ENCODE data around the gene KHDC1L. TPM values are rescaled to one million over a fixed set of nuclear protein-coding genes. Genes with fewer than 3 reads are reported as not detected.
"Not testable (repeated sequence)": the region's sequence is repeated elsewhere in the genome, so short reads cannot be mapped to it uniquely, and the experiment has no call there.

Gene KHDC1L
- total RNA-seq, 1 donor from 2014 or later: not detected

DNA sequence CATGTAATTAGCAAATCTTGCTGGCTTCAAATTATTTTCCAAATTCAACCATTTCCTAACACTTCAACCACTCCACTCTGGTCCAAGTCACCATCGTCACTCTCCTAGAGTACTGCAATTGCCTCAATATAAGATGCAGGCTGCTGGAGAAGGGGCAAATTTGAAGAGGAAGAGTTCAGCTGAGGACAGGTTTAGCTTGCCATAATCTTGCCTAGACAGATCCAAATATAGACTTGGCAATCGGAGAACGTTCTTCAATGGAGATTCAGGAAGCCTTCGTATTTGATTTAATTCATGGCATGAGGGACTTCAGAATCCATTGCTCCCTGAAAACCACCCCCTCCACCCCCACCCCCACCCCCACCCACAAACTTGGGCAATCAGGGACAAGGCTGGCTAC lies 15.4 kb upstream of the KHDC1L start:
- DNase-seq (no peak), ATAC-seq (no peak)
- H3K9me3 ChIP-seq: no peaks in the 10 kb centered on the region
- H3K36me3 ChIP-seq: no peaks in the 10 kb centered on the region
- H3K27me3 ChIP-seq: no peaks in the 10 kb centered on the region
- intact Hi-C loops (cut with DNase I): no loop called here
- TF ChIP-seq, protein P1, sequence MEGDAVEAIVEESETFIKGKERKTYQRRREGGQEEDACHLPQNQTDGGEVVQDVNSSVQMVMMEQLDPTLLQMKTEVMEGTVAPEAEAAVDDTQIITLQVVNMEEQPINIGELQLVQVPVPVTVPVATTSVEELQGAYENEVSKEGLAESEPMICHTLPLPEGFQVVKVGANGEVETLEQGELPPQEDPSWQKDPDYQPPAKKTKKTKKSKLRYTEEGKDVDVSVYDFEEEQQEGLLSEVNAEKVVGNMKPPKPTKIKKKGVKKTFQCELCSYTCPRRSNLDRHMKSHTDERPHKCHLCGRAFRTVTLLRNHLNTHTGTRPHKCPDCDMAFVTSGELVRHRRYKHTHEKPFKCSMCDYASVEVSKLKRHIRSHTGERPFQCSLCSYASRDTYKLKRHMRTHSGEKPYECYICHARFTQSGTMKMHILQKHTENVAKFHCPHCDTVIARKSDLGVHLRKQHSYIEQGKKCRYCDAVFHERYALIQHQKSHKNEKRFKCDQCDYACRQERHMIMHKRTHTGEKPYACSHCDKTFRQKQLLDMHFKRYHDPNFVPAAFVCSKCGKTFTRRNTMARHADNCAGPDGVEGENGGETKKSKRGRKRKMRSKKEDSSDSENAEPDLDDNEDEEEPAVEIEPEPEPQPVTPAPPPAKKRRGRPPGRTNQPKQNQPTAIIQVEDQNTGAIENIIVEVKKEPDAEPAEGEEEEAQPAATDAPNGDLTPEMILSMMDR (IDR thresholded peaks at IDR 0.05): no peak
- H3K4me1 ChIP-seq: no peaks in the 10 kb centered on the region
- H3K4me3 ChIP-seq: no peak overlapping the region
- no peak overlapping the region for H3K27ac ChIP-seq

- ATAC-seq (no peak), DNase-seq (no peak)
- Histone ChIP-seq H3K4me1 (no peaks in the 10 kb centered on the region), H3K9me3 (no peaks in the 10 kb centered on the region), H3K36me3 (no peaks in the 10 kb centered on the region), H3K4me3 (no peak overlapping the region), H3K27me3 (no peaks in the 10 kb centered on the region), H3K27ac (no peak overlapping the region)
- intact Hi-C loops (cut with DNase I): no loop called here
- TF ChIP-seq, protein P1 (IDR thresholded peaks at IDR 0.05): no peak
Observed at GRCh38 chr6:73236144-73236750, 11.0 kb upstream of the KHDC1L start.

- ATAC-seq (no peak), DNase-seq (no peak)
- H3K4me1 ChIP-seq: no peaks in the 10 kb centered on the region
- no peak overlapping the region for H3K4me3 ChIP-seq
- H3K27ac ChIP-seq: no peak overlapping the region
- H3K36me3 ChIP-seq: no peaks in the 10 kb centered on the region
- H3K27me3 ChIP-seq: no peaks in the 10 kb centered on the region
- intact Hi-C loops (cut with DNase I): no loop called here
- no peaks in the 10 kb centered on the region for H3K9me3 ChIP-seq
- TF ChIP-seq, protein P1 (IDR thresholded peaks at IDR 0.05): no peak
Observed at GRCh38 chr6:73234733-73235132, 9.4 kb upstream of the KHDC1L start.

DNA sequence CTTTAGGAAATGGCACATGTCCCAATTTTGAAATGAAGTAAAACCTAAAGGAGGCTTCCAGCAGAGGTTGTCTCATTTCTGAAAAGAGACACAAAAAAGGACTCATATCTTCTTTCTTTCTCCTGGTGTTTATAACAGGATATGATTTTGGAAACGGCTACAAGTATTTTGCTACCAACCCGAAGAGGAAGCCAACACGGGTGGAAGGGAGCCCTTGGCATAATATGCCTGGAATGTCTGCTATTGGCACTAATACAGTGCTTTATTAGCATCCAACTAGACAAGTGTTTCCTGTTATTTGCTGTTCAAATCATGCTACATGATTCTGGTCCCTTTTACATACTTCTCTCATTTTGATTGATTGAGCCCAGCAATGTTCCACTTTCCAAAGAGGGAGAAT lies 8.7 kb upstream of the KHDC1L start:
- not testable (repeated sequence) for ATAC-seq, DNase-seq

DNA sequence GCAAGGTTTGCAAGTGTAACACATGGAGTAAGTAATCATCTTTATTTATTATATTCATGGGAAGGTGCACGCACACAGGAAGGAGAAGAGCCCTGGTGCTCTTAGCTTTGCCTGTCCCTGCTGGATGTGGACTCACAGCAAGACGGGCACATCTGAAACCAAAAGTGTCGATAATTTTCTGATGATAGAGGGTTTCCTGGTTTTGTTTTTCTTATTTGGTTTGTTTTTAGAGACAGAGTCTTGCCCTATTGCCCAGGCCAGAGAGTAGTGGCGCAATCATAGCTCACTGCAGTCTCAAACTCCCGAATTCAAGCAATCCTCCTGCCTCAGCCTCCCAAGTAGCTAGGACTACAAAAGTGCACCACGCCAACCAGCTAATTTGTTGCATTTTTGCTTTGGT lies 7.8 kb upstream of the KHDC1L start:
- H3K27ac ChIP-seq: no peak overlapping the region
- H3K36me3 ChIP-seq: no peaks in the 10 kb centered on the region
- no peak for DNase-seq
- no peaks in the 10 kb centered on the region for H3K4me1 ChIP-seq
- TF ChIP-seq, protein P1 (IDR thresholded peaks at IDR 0.05): no peak
- no peak for ATAC-seq
- H3K9me3 ChIP-seq: no peaks in the 10 kb centered on the region
- intact Hi-C loops (cut with DNase I): no loop called here
- no peaks in the 10 kb centered on the region for H3K27me3 ChIP-seq
- no peak overlapping the region for H3K4me3 ChIP-seq

More for the DNA sequence above, 8.7 kb upstream of the KHDC1L start:
- H3K4me1 ChIP-seq; intact Hi-C loops (cut with DNase I); H3K4me3 ChIP-seq; H3K36me3 ChIP-seq; H3K9me3 ChIP-seq; H3K27me3 ChIP-seq; H3K27ac ChIP-seq: not testable (repeated sequence)

DNA sequence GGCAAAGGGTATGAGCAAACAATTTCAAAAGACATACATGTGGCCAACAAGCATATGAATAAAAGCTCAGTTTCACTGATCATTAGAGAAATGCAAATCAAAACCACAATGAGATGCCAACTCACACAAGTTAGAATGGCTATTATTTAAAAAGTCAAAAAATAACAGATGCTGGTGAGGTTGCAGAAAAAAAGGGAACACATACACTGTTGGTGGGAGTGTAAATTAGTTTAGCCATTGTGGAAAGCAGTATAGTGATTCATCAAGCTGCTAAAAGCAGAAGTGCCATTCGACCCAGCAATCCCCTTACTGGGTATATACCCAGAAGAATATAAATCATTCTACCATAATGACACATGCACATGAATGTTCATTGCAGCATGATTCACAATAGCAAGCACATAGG lies 6.7 kb upstream of the KHDC1L start:
- DNase-seq (no peak), ATAC-seq (no peak)
- no peaks in the 10 kb centered on the region for H3K36me3 ChIP-seq
- no peak overlapping the region for H3K4me3 ChIP-seq
- H3K4me1 ChIP-seq: no peaks in the 10 kb centered on the region
- no peak overlapping the region for H3K27ac ChIP-seq
- intact Hi-C loops (cut with DNase I): no loop called here
- no peaks in the 10 kb centered on the region for H3K9me3 ChIP-seq
- TF ChIP-seq, protein P1 (IDR thresholded peaks at IDR 0.05): no peak
- no peaks in the 10 kb centered on the region for H3K27me3 ChIP-seq

All from upper lobe of right lung (tissue), 1 donor.